A549 (cell line): Measurements from ENCODE around the gene SSNA1. TPM values are rescaled to one million over a fixed set of nuclear protein-coding genes. Genes with fewer than 3 reads are reported as not detected.

Experiments used
- ATAC-seq, 2 experiments: fragments of 200-7000 bp in 1 of 2; fragments of >200 bp in 1 of 2; cut with Nextera tagmentation in 1 of 2; cut with Tn5 transposase in 1 of 2; 3 replicates each; pipeline versions ENCODE4 v1.8.0 to v1.9.1; 2018 to 2020; ENCODE audit warnings: mild to moderate bottlenecking in 1 of 2, moderate library complexity in 1 of 2
- CTCF ChIA-PET: fragments of 300-600 bp; sonication (Branson Sonifier 250); formaldehyde crosslinking; extraction: SDS; loops from one replicate; lab custom pipeline; 2021; ENCODE audit warnings: antibody characterized with exemption, inconsistent platforms; lab: Yijun Ruan, JAX
- POLR2A ChIA-PET: fragments of 350-600 bp; formaldehyde crosslinking; extraction: SDS; loops from one replicate; lab custom pipeline; 2021; ENCODE audit warnings: antibody characterized with exemption, inconsistent platforms; lab: Yijun Ruan, JAX
- DNase-seq, 2 experiments: peaks; one replicate each; pipeline versions ENCODE4 v3.0.0 to v3.0.0-alpha.2; 2011 to 2016; ENCODE audit warnings: low read depth in 1 of 2, low spot score in 1 of 2
- FAIRE-seq: peaks from 2 replicates; lab custom pipeline; 2011; peaks lifted over from hg19 to GRCh38; lab: Jason Lieb, UNC
- H3K27ac ChIP-seq, 2 experiments: fragments of >200 bp; sonication (Bioruptor Twin); formaldehyde crosslinking; 3 replicates each; pipeline ENCODE4 v1.5.1; 2016 to 2017
- H3K4me1 ChIP-seq: fragments of >200 bp; sonication (Bioruptor Twin); formaldehyde crosslinking; 3 replicates; pipeline ENCODE4 v1.6.1; 2016
- H3K4me2 ChIP-seq: fragments of >200 bp; sonication (Bioruptor Twin); formaldehyde crosslinking; 3 replicates; pipeline ENCODE4 v1.6.1; 2016
- H3K4me3 ChIP-seq: fragments of >200 bp; sonication (Bioruptor Twin); formaldehyde crosslinking; 3 replicates; pipeline ENCODE4 v1.5.1; 2016
- H3K9me3 ChIP-seq: fragments of >200 bp; sonication (Bioruptor Twin); formaldehyde crosslinking; 3 replicates; pipeline ENCODE4 v1.6.1; 2016
- CHD2 ChIP-seq: fragments of 150-350 bp; IDR thresholded peaks from 2 replicates; pipeline ENCODE4 v1.6.1; 2014; ENCODE audit warnings: low read length; ENCODE audit not compliant: partially characterized antibody
- EHF ChIP-seq: fragments of 250-450 bp; sonication (Bioruptor Pico); IDR thresholded peaks from 2 replicates; pipeline ENCODE4 v1.5.0; 2020; ENCODE audit warnings: mild to moderate bottlenecking
- EHMT2 ChIP-seq: fragments of 200-600 bp; sonication (generic); IDR thresholded peaks from 2 replicates; pipeline ENCODE4 v1.6.1; 2016; ENCODE audit warnings: antibody characterized with exemption, low read depth, mild to moderate bottlenecking, moderate library complexity
- ESRRA ChIP-seq: fragments of 150-350 bp; IDR thresholded peaks from 2 replicates; pipeline ENCODE4 v1.6.1; 2014; ENCODE audit warnings: mild to moderate bottlenecking, low read length, borderline replicate concordance
- FOSL2 ChIP-seq, 2 experiments: fragments of 450-650 bp in 1 of 2; fragments of >200 bp in 1 of 2; sonication (Bioruptor Twin) in 1 of 2; formaldehyde crosslinking; IDR thresholded peaks; 2 replicates each; pipeline versions ENCODE4 v1.5.0 to v1.6.1; 2016 to 2020; ENCODE audit warnings: mild to moderate bottlenecking in 1 of 2, moderate library complexity in 1 of 2
- HOXB5 ChIP-seq: fragments of 250-450 bp; sonication (Bioruptor Pico); IDR thresholded peaks from 2 replicates; pipeline ENCODE4 v1.5.0; 2020; ENCODE audit warnings: mild to moderate bottlenecking, moderate library complexity
- JUNB ChIP-seq: fragments of >200 bp; sonication (Bioruptor Twin); formaldehyde crosslinking; IDR thresholded peaks from 2 replicates; pipeline ENCODE4 v1.6.1; 2016
- MAFK ChIP-seq: fragments of 450-650 bp; IDR thresholded peaks from 2 replicates; pipeline ENCODE4 v1.6.1; 2014; ENCODE audit not compliant: partially characterized antibody
- MAZ ChIP-seq: fragments of 150-350 bp; IDR thresholded peaks from 2 replicates; pipeline ENCODE4 v1.6.1; 2014; ENCODE audit warnings: antibody characterized with exemption, low read depth, low read length, borderline replicate concordance
- MYC ChIP-seq: IDR thresholded peaks from 2 replicates; pipeline ENCODE4 v1.6.1; 2012; ENCODE audit warnings: mild to moderate bottlenecking, inconsistent platforms, low read length, improper control_type of control experiment, borderline replicate concordance
- NFE2L2 ChIP-seq: fragments of 150-350 bp; conservative IDR thresholded peaks from 2 replicates; pipeline ENCODE4 v1.6.1; 2014; ENCODE audit warnings: low read length
- NR3C1 ChIP-seq: fragments of >200 bp; sonication (Bioruptor Twin); formaldehyde crosslinking; IDR thresholded peaks from 3 replicates; pipeline ENCODE4 v1.6.1; 2017
- POLR2AphosphoS2 ChIP-seq: conservative IDR thresholded peaks from 2 replicates; pipeline ENCODE4 v1.6.1; 2012; ENCODE audit warnings: low read length, improper control_type of control experiment, inconsistent platforms
- RNF2 ChIP-seq: fragments of 200-600 bp; sonication (generic); IDR thresholded peaks from 2 replicates; pipeline ENCODE4 v1.6.1; 2016; ENCODE audit warnings: low read depth, mild to moderate bottlenecking, antibody characterized with exemption, moderate library complexity, borderline replicate concordance
- TFCP2L1 ChIP-seq: fragments of 250-450 bp; sonication (Bioruptor Pico); IDR thresholded peaks from 2 replicates; pipeline ENCODE4 v1.5.0; 2021; ENCODE audit warnings: mild to moderate bottlenecking
- ZFP36 ChIP-seq: fragments of 450-650 bp; IDR thresholded peaks from 2 replicates; pipeline ENCODE4 v1.6.1; 2014; ENCODE audit warnings: borderline replicate concordance; ENCODE audit not compliant: partially characterized antibody
- ZSCAN20 ChIP-seq: fragments of 250-450 bp; sonication (Bioruptor Pico); IDR thresholded peaks from 2 replicates; pipeline ENCODE4 v1.8.0; 2022; ENCODE audit warnings: mild to moderate bottlenecking, moderate library complexity
- WGBS: methylation state at CpG from one replicate; pipeline ENCODE4 v1.1.6; 2017; ENCODE audit errors: missing lambda C conversion rate; 5-methylcytosine and 5-hydroxymethylcytosine counted together
- polyA plus RNA-seq, 4 experiments: library from polyadenylated mRNA; depleted of rRNA in 3 of 4; stranded (reverse); fragments of >200 nt; fragmentation: RNase III in 1 of 4; extraction: RNeasy Plus Mini Kit Qiagen cat#74134 plus additional on column Dnase treatment in 1 of 4; gene quantifications; 2 replicates in 3 of 4; 3 replicates in 1 of 4; pipeline ENCODE4 v1.2.3, GENCODE V29; 2011 to 2017
- TF ChIP-seq, protein P1 (sequence below): fragments of >200 bp; sonication (Bioruptor Twin); formaldehyde crosslinking; IDR thresholded peaks from 3 replicates; pipeline ENCODE4 v1.5.1; 2016
- TF ChIP-seq, protein P2 (sequence below): fragments of 250-450 bp; sonication (Bioruptor Pico); IDR thresholded peaks from 2 replicates; pipeline ENCODE4 v1.5.0; 2020; ENCODE audit warnings: low read depth, mild to moderate bottlenecking, moderate library complexity
- TF ChIP-seq, protein P3 (sequence below): fragments of 450-650 bp; IDR thresholded peaks from 2 replicates; pipeline ENCODE4 v1.6.1; 2014; ENCODE audit warnings: antibody characterized with exemption
- TF ChIP-seq, protein P4 (sequence below): IDR thresholded peaks from 2 replicates; pipeline ENCODE4 v1.6.1; 2012

Gene SSNA1
- polyA plus RNA-seq, 2 of the 4 experiments (the other 2 are of a cell fraction) = 54.1 to 102 TPM

DNA sequence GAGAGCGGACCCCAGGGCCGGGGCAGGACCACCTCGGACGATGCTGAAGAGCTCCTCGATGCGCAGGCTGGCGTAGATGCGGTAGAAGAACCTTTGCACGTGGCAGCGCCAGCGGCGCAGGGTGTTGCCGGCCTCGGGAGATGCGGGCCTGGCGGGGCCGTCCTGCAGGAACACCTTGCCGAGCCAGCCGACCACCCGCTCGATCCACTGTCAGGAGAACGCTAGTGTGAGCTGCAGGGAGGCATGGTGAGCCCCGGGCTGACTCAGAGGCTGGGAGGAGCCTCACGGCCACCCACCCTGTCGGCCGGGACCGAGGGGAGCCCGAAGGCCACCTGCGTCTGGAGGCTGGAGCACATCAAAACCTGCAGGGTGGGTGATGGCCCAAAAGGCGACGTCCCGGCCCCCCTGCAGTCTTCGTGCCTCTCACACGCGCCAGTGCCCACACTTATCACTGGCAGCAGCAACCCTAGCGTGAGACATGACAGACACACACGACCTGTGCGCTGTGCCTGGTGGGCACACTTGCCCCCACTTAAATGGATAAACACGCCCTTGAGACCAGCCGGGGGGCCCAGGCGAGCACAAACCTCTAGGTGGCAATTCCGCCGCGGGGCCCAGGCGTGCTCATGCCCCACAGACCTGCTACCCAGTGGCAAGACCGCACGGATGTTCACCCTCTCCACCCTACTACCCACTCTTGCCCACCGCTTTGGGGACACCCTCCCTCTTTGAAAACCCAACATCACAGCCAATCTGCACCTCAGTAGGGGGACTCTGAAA lies 3.4 kb upstream of the SSNA1 start:
- CTCF ChIA-PET = interaction anchor here (11.5 kb wide), 1 partner anchor 11 kb away, joined by 156 read pairs; the partner anchor contains the start of genes LRRC26 and TMEM210
- FAIRE-seq = no peak
- Histone ChIP-seq H3K4me1 (peaks cover 19% of the 10 kb centered on the region), H3K4me2 (no peak overlapping the region)
- TF ChIP-seq CHD2 (no peak), ZFP36 (no peak), JUNB (no peak), MAZ (no peak), EHF (CRISPR knock-in tag) (no peak), ESRRA (no peak), RNF2 (no peak), TFCP2L1 (no peak), NR3C1 (no peak), NFE2L2 (no peak)
- TF ChIP-seq, all 56 proteins: peak for 0
- Histone ChIP-seq H3K4me3 (no peak overlapping the region), H3K9me3 (no peaks in the 10 kb centered on the region), H3K27ac (no peak overlapping the region)
- DNase-seq = no peak
- 94% methylated on average over 46 of the region's 48 CpGs for WGBS
- POLR2A ChIA-PET = interaction anchor here (1.2 to 2.0 kb wide), 2 partner anchors 16 to 56 kb away, joined by 3 to 4 read pairs; partner anchors contain the start of gene TPRN
- no peak for ATAC-seq

DNA sequence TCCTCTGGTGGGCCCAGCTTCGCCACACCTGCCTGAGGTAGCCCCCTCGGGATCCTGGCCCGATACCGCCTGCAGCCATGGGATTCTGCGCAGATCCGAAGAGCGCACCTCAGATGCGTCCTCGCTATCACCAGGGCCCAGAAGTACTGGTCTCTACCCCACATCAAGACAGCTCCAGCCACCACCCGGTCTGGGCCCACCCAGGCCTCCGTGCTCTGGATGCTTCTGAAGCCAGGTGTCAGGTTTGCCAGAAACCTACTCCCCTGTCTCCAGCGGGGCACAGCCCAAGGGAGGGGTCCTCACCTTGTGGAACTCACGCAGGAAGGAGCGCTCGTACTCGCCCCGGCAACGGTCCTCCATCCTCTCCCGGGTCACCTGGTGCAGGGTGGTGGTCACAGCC lies 2.6 kb upstream of the SSNA1 start:
- DNase-seq = no peak
- no peak overlapping the region for H3K27ac ChIP-seq
- WGBS = 96% methylated on average over 18 of the region's 19 CpGs
- TF ChIP-seq, protein P1, sequence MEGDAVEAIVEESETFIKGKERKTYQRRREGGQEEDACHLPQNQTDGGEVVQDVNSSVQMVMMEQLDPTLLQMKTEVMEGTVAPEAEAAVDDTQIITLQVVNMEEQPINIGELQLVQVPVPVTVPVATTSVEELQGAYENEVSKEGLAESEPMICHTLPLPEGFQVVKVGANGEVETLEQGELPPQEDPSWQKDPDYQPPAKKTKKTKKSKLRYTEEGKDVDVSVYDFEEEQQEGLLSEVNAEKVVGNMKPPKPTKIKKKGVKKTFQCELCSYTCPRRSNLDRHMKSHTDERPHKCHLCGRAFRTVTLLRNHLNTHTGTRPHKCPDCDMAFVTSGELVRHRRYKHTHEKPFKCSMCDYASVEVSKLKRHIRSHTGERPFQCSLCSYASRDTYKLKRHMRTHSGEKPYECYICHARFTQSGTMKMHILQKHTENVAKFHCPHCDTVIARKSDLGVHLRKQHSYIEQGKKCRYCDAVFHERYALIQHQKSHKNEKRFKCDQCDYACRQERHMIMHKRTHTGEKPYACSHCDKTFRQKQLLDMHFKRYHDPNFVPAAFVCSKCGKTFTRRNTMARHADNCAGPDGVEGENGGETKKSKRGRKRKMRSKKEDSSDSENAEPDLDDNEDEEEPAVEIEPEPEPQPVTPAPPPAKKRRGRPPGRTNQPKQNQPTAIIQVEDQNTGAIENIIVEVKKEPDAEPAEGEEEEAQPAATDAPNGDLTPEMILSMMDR = no peak
- TF ChIP-seq, protein P2, sequence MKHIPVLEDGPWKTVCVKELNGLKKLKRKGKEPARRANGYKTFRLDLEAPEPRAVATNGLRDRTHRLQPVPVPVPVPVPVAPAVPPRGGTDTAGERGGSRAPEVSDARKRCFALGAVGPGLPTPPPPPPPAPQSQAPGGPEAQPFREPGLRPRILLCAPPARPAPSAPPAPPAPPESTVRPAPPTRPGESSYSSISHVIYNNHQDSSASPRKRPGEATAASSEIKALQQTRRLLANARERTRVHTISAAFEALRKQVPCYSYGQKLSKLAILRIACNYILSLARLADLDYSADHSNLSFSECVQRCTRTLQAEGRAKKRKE (CRISPR knock-in tag) = no peak
- TF ChIP-seq POLR2AphosphoS2 (no peak), MYC (no peak), MAFK (no peak), MAZ (no peak), HOXB5 (CRISPR knock-in tag) (no peak), ESRRA (no peak), FOSL2 (IDR thresholded peaks at IDR 0.05) (no peak), FOSL2 (CRISPR knock-in tag; IDR thresholded peaks at IDR 0.05) (no peak)
- TF ChIP-seq, protein P3, sequence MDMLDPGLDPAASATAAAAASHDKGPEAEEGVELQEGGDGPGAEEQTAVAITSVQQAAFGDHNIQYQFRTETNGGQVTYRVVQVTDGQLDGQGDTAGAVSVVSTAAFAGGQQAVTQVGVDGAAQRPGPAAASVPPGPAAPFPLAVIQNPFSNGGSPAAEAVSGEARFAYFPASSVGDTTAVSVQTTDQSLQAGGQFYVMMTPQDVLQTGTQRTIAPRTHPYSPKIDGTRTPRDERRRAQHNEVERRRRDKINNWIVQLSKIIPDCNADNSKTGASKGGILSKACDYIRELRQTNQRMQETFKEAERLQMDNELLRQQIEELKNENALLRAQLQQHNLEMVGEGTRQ = no peak
- TF ChIP-seq, all 56 proteins: peak for 0
- Histone ChIP-seq H3K4me2 (no peak overlapping the region), H3K4me3 (no peak overlapping the region), H3K4me1 (peaks cover 23% of the 10 kb centered on the region), H3K9me3 (no peaks in the 10 kb centered on the region)
- no peak for ATAC-seq
- CTCF ChIA-PET = interaction anchor here (11.5 kb wide), 1 partner anchor 12 kb away, joined by 156 read pairs; the partner anchor contains the start of genes LRRC26 and TMEM210
- POLR2A ChIA-PET = interaction anchor here (2.0 kb wide), 1 partner anchor 55 kb away, joined by 4 read pairs; no protein-coding TSS in a partner anchor
- no peak for FAIRE-seq

DNA sequence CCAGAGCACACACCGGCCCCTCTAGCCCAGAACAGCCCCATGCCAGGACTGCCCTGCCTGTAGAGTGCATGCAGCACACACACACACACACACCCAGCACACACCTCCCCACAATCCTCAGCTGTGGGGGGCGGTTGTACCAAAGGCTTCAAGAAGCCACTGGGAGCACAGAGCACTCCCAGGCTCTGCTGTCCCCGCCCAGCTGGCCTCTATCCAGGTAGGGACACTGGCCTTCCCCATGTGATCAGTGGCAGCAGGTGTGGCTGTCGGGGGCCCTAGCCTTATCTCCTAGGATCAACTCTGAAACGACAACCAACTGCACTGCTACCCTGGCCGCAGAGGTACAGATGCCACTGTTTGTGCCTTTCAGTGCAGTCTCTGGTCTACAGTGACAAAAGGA lies 2.1 kb upstream of the SSNA1 start:
- Histone ChIP-seq H3K4me3 (no peak overlapping the region), H3K4me2 (peak overlapping the region; percentile 99), H3K27ac (no peak overlapping the region), H3K4me1 (peaks cover 23% of the 10 kb centered on the region), H3K9me3 (no peaks in the 10 kb centered on the region)
- WGBS = 65% methylated on average over 4 of the region's 6 CpGs
- no peak for FAIRE-seq
- ATAC-seq = no peak
- POLR2A ChIA-PET = interaction anchor here (2.0 kb wide), 1 partner anchor 54 kb away, joined by 4 read pairs; no protein-coding TSS in a partner anchor
- DNase-seq = no peak
- CTCF ChIA-PET = interaction anchor here (11.5 kb wide), 1 partner anchor 13 kb away, joined by 156 read pairs; the partner anchor contains the start of genes LRRC26 and TMEM210
- TF ChIP-seq ESRRA = no peak
- TF ChIP-seq, protein P4, sequence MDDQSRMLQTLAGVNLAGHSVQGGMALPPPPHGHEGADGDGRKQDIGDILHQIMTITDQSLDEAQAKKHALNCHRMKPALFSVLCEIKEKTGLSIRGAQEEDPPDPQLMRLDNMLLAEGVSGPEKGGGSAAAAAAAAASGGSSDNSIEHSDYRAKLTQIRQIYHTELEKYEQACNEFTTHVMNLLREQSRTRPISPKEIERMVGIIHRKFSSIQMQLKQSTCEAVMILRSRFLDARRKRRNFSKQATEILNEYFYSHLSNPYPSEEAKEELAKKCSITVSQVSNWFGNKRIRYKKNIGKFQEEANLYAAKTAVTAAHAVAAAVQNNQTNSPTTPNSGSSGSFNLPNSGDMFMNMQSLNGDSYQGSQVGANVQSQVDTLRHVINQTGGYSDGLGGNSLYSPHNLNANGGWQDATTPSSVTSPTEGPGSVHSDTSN = no peak
- TF ChIP-seq ZSCAN20 = no peak
- TF ChIP-seq EHMT2 = no peak
- no peak for TF ChIP-seq HOXB5 (CRISPR knock-in tag)
